GM12801 (cell line): Measurements from ENCODE around the gene IQSEC1.

ENCODE experiments used
- CTCF ChIP-seq: IDR thresholded peaks from one replicate; pipeline ENCODE4 v1.5.1; 2011; ENCODE audit warnings: control low read depth; ENCODE audit not compliant: insufficient read length; ENCODE audit errors: extremely low read depth

IQSEC1 gene

GRCh38 chr3:12897381-12898289, 175.6 kb downstream of the IQSEC1 start:
- TF ChIP-seq CTCF: no peak

GRCh38 chr3:12896063-12896985, 176.9 kb downstream of the IQSEC1 start:
- no peak for TF ChIP-seq CTCF

GRCh38 chr3:12895391-12896062, 177.7 kb downstream of the IQSEC1 start:
- no peak for TF ChIP-seq CTCF

- TF ChIP-seq CTCF: no peak
Observed at GRCh38 chr3:12894629-12895028, 178.6 kb downstream of the IQSEC1 start.

GRCh38 chr3:12893852-12894251, 179.4 kb downstream of the IQSEC1 start:
- no peak for TF ChIP-seq CTCF

- no peak for TF ChIP-seq CTCF
Observed at GRCh38 chr3:12893247-12893646, 180.0 kb downstream of the IQSEC1 start.

GRCh38 chr3:12892840-12893189, 180.4 kb downstream of the IQSEC1 start:
- no peak for TF ChIP-seq CTCF
